MCF 10A (cell line): Measurements from ENCODE around the gene RAP2C. TPM values are rescaled to one million over a fixed set of nuclear protein-coding genes. Genes with fewer than 3 reads are reported as not detected.
"Not testable (repeated sequence)": the region's sequence is repeated elsewhere in the genome, so short reads cannot be mapped to it uniquely, and the experiment has no call there.

ENCODE experiments used
- BruUV-seq: library from RNA; stranded (reverse); fragments of 400-500 nt; replicated peaks from 2 replicates; lab custom pipeline; 2021; lab: Mats Ljungman, UMichigan
- CTCF ChIA-PET: fragments of 300-600 bp; sonication (Branson Sonifier 250); formaldehyde crosslinking; extraction: SDS; loops from one replicate; lab custom pipeline; 2021; ENCODE audit warnings: antibody characterized with exemption, inconsistent platforms; lab: Yijun Ruan, JAX
- POLR2A ChIA-PET: fragments of 300-600, 350-650 bp; sonication (Branson Sonifier 250); formaldehyde crosslinking; extraction: SDS; loops from one replicate; lab custom pipeline; 2020; ENCODE audit warnings: antibody characterized with exemption, inconsistent platforms; lab: Yijun Ruan, JAX
- DNase-seq: peaks from one replicate; pipeline ENCODE4 v3.0.0-alpha.2; 2018; ENCODE audit not compliant: unreplicated experiment
- H3K27ac Mint-ChIP-seq: one replicate; pipeline ENCODE4 v1.8.0; 2022; ENCODE audit warnings: mild to moderate bottlenecking, low read depth, mixed read lengths; ENCODE audit not compliant: unreplicated experiment
- H3K27me3 Mint-ChIP-seq: one replicate; pipeline ENCODE4 v1.8.0; 2022; ENCODE audit warnings: mixed read lengths; ENCODE audit not compliant: insufficient read depth, unreplicated experiment
- H3K36me3 Mint-ChIP-seq: one replicate; pipeline ENCODE4 v1.8.0; 2022; ENCODE audit warnings: mild to moderate bottlenecking, moderate library complexity, mixed read lengths; ENCODE audit not compliant: insufficient read depth, unreplicated experiment
- H3K4me1 Mint-ChIP-seq: one replicate; pipeline ENCODE4 v1.8.0; 2022; ENCODE audit warnings: mixed read lengths; ENCODE audit not compliant: insufficient read depth, unreplicated experiment
- H3K4me3 Mint-ChIP-seq: one replicate; pipeline ENCODE4 v1.8.0; 2022; ENCODE audit warnings: mild to moderate bottlenecking, moderate library complexity, mixed read lengths; ENCODE audit not compliant: unreplicated experiment
- H3K9me3 Mint-ChIP-seq: one replicate; pipeline ENCODE4 v1.8.0; 2022; ENCODE audit warnings: mixed read lengths; ENCODE audit not compliant: unreplicated experiment
- CTCF ChIP-seq: fragments of 200-600 bp; IDR thresholded peaks from one replicate; pipeline ENCODE4 v1.8.0; 2022; ENCODE audit warnings: antibody characterized with exemption, mild to moderate bottlenecking; ENCODE audit not compliant: unreplicated experiment
- intact Hi-C: fragments of 100-400 bp; cut with micrococcal nuclease; formaldehyde crosslinking; loops from 2 replicates; pipeline ENCODE4 v1.14.1; 2022
- total RNA-seq: library from RNA; stranded (reverse); gene quantifications from 2 replicates; pipeline ENCODE4 v1.2.3, GENCODE V29; 2022

Gene RAP2C
- total RNA-seq, 1 experiment from 2014 or later, result 37.0 TPM

DNA sequence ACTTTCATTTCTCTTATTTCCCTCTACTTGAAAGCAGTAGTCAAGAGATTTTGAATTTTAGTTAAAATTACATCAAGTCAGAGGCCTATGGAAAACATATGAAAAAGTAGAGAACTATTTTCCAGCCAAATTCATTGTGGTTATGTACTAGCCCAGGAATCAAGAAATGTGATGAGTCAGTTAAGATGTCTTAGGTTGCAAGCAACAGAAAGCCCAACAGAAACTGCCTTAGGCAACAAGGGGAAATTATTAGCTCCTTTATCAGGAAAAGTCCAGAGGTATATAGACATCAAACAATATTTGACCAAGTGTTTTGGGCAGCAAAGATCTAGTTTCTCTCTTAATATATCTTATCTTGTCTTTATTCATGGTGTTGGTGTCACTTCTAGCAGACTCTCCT, 53.6 kb downstream of the RAP2C start:
- Mint-ChIP-seq H3K4me1 (no peaks in the 10 kb centered on the region), H3K36me3 (no peaks in the 10 kb centered on the region), H3K27ac (no peak overlapping the region), H3K9me3 (peaks cover 8% of the 10 kb centered on the region), H3K27me3 (peaks cover 23% of the 10 kb centered on the region), H3K4me3 (no peak overlapping the region)
- DNase-seq, result peak; percentile 8
- TF ChIP-seq CTCF, result no peak
- POLR2A ChIA-PET, result interaction anchor here (0.6 kb wide), 1 partner anchor 32 kb away, joined by 3 read pairs; no protein-coding TSS in a partner anchor
- intact Hi-C loops, result no loop called here
- no TSS peak for BruUV-seq
- CTCF ChIA-PET, result interaction anchor here (0.7 kb wide), 1 partner anchor 43 kb away, joined by 3 read pairs; no protein-coding TSS in a partner anchor

DNA sequence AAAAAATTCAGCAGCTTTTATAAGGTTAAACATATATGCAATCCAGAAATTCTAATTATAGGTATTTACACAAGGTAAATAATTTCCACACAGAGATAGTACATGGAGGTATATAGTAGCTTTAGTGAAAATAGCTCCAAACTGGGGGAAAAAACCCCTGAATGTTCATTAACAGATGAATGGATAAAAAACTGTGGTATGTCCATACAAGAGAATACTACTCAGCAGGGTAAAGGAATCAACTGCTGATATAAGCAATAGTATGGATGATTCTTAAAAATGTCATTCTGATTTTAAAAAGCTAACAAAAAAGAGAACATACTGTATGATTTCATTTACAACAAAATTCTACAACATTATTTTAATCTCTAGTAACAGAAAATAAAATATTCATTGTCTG, 54.2 kb downstream of the RAP2C start:
- H3K27me3 Mint-ChIP-seq, result peaks cover 27% of the 10 kb centered on the region
- CTCF ChIA-PET, result interaction anchor here (0.5 to 0.6 kb wide), 2 partner anchors 69 to 1062 kb away, joined by 4 read pairs; no protein-coding TSS in a partner anchor
- H3K9me3 Mint-ChIP-seq, result peaks cover 8% of the 10 kb centered on the region
- POLR2A ChIA-PET, result no interaction called here
- H3K4me1 Mint-ChIP-seq, result no peaks in the 10 kb centered on the region
- H3K36me3 Mint-ChIP-seq, result no peaks in the 10 kb centered on the region
- intact Hi-C loops, result no loop called here
- H3K27ac Mint-ChIP-seq, result no peak overlapping the region
- no peak for DNase-seq
- H3K4me3 Mint-ChIP-seq, result no peak overlapping the region
- no peak for TF ChIP-seq CTCF
- no TSS peak for BruUV-seq

DNA sequence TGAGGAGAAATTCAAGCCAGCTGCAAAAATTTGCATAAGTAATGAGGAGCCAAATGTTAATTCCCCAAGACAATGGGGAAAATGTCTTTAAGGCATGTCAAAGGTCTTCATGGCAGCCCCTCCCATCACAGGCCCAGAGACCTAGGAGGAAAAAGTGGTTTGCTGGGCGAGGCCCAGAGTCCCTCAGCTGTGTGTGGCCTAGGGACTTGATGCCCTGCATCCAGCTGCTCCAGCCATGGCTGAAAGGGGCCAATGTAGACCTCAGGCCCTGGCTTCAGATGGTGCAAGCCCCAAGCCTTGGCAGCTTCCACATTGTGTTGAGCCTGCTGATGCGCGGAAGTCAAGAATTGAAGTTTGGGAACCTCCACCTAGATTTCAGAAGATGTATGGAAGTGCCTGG, 56.2 kb downstream of the RAP2C start:
- peaks cover 34% of the 10 kb centered on the region for H3K27me3 Mint-ChIP-seq
- intact Hi-C loops, CTCF ChIA-PET, BruUV-seq, H3K36me3 Mint-ChIP-seq, H3K9me3 Mint-ChIP-seq, H3K4me3 Mint-ChIP-seq, H3K27ac Mint-ChIP-seq, DNase-seq, H3K4me1 Mint-ChIP-seq, POLR2A ChIA-PET: not testable (repeated sequence)

GRCh38 chrX:132153166-132153565, 66.1 kb downstream of the RAP2C start:
- Mint-ChIP-seq H3K36me3 (no peaks in the 10 kb centered on the region), H3K27ac (no peak overlapping the region), H3K4me3 (no peak overlapping the region), H3K27me3 (peaks cover 41% of the 10 kb centered on the region), H3K4me1 (no peaks in the 10 kb centered on the region), H3K9me3 (no peaks in the 10 kb centered on the region)
- POLR2A ChIA-PET, result no interaction called here
- intact Hi-C loops, result no loop called here
- no peak for DNase-seq
- CTCF ChIA-PET, result no interaction called here
- no TSS peak for BruUV-seq
- no peak for TF ChIP-seq CTCF

Other genes starting within 250 kb of the RAP2C start
- 17.5 and 18.2 TPM in 2 replicates for gene STK26, start 196.1 kb downstream of the RAP2C start, total RNA-seq
- gene FRMD7, start 91.4 kb downstream of the RAP2C start, total RNA-seq, result not detected in 2 replicates